CD4-positive, alpha-beta T cell treated with Interleukin-4 for 1 hour (primary cell): ENCODE measurements around the gene HILPDA.
"Not testable (repeated sequence)": the region's sequence is repeated elsewhere in the genome, so short reads cannot be mapped to it uniquely, and the experiment has no call there.

Source experiments
- DNase-seq, 2 donors: peaks; one replicate each; pipeline ENCODE4 v3.0.0-alpha.2; 2020 to 2022

Gene HILPDA

GRCh38 chr7:128434413-128435326 is 21.0 kb upstream of the HILPDA start:
- DNase-seq, result no peak

GRCh38 chr7:128435327-128435686 is 20.4 kb upstream of the HILPDA start:
- DNase-seq, result no peak

GRCh38 chr7:128437426-128438332 is 18.0 kb upstream of the HILPDA start:
- no peak for DNase-seq

- no peak for DNase-seq
Measured at GRCh38 chr7:128442356-128442755, 13.3 kb upstream of the HILPDA start.

GRCh38 chr7:128443831-128444600 is 11.7 kb upstream of the HILPDA start:
- DNase-seq, result no peak

GRCh38 chr7:128446306-128446705 is 9.4 kb upstream of the HILPDA start:
- no peak for DNase-seq

GRCh38 chr7:128447941-128448564 is 7.6 kb upstream of the HILPDA start:
- DNase-seq, result no peak

- no peak for DNase-seq
Measured at GRCh38 chr7:128448751-128449302, 6.9 kb upstream of the HILPDA start.

- DNase-seq, result no peak
Measured at GRCh38 chr7:128450409-128450808, 5.3 kb upstream of the HILPDA start.

GRCh38 chr7:128450913-128451312 is 4.8 kb upstream of the HILPDA start:
- no peak for DNase-seq

- no peak for DNase-seq
Measured at GRCh38 chr7:128452552-128452951, 3.1 kb upstream of the HILPDA start.

- DNase-seq, result no peak
Measured at GRCh38 chr7:128453836-128454804, 1.6 kb upstream of the HILPDA start.

- no peak for DNase-seq
Measured at GRCh38 chr7:128454808-128455542, 703 bp upstream of the HILPDA start.

- DNase-seq, result no peak
Measured at GRCh38 chr7:128456255-128456725, 612 bp downstream of the HILPDA start.

GRCh38 chr7:128457385-128457784 is 1.7 kb downstream of the HILPDA start:
- not testable (repeated sequence) for DNase-seq

GRCh38 chr7:128458956-128459355 is 3.3 kb downstream of the HILPDA start:
- DNase-seq, result peak in 1 of 2 donors; percentile 57

- DNase-seq, result peak; percentile 79 to 84
Measured at GRCh38 chr7:128459394-128459878, 3.8 kb downstream of the HILPDA start.

- no peak for DNase-seq
Measured at GRCh38 chr7:128462460-128462859, 6.8 kb downstream of the HILPDA start.

GRCh38 chr7:128463345-128463744 is 7.7 kb downstream of the HILPDA start:
- not testable (repeated sequence) for DNase-seq

GRCh38 chr7:128463933-128464332 is 8.3 kb downstream of the HILPDA start:
- DNase-seq, result not testable (repeated sequence)
